Measurements from ENCODE around the gene PLD4.
"Not testable (repeated sequence)": the region's sequence is repeated elsewhere in the genome, so short reads cannot be mapped to it uniquely, and the experiment has no call there.

The PLD4 gene

DNA sequence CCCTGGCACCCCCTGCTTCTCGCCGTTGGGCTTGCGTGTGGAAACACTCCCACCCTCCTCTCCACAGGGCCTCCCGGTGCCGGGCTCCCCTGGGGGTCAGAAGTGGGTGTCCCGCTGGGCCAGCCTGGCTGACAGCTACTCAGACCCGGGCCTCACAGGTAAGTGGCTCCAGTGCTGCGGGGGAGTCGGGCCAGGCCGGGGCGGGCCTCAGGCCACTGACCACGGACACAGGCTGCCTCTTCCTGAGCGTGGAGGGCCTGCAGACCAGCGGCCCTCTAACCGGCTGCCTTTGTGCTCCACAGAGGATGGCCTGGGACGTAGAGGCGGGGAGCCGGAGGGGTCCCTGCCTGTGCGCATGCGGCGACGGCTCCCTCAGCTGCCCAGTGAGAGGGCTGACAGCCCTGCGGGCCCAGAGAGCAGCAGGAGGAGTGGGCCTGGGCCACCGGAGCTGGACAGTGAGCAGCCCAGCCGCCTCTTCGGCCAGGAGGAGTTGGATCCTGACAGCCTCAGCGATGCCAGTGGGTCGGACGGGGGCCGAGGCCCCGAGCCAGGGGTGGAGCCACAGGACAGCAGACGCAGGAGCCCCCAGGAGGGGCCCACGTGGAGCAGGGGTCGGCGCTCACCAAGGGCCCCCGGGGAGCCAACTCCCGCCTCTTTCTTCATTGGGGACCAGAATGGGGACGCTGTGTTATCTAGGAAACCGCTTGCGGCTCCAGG is 38.5 kb upstream of the PLD4 start:
- no peak for DNase-seq (ENCODE audit: low read depth in 2 of 2, low spot score in 1 of 2)

DNA sequence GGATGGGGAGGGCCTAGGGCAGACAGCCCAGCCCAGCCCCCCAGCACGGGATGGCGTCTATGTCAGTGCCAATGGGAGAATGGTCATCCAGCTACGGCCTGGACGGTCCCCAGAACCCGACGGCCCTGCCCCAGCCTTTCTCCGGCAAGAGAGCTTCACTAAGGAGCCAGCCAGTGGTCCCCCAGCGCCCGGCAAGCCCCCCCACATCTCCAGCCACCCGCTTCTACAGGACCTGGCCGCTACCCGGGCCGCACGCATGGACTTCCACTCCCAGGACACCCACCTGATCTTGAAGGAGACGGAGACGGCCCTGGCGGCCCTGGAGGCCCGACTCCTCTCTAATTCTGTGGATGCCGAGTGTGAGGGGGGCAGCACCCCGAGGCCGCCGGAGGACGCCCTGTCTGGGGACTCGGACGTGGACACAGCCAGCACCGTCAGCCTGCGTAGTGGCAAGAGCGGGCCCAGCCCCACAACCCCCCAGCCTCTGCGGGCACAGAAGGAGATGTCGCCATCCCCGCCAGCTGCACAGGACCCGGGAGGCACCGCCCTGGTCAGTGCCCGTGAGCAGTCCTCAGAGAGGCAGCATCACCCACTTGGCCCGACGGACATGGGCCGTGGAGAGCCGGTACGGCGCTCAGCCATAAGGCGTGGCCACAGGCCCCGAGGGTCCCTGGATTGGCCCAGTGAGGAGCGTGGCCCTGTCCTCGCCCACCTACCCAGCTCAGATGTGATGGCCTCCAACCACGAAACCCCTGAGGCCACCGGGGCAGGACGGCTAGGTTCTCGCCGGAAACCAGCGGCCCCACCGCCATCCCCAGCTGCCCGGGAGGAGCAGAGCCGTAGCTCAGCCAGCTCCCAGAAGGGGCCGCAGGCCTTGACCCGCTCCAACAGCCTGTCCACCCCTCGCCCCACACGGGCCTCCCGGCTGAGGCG is 37.7 kb upstream of the PLD4 start:
- no peak for DNase-seq (ENCODE audit: low read depth in 2 of 2, low spot score in 1 of 2)

DNA sequence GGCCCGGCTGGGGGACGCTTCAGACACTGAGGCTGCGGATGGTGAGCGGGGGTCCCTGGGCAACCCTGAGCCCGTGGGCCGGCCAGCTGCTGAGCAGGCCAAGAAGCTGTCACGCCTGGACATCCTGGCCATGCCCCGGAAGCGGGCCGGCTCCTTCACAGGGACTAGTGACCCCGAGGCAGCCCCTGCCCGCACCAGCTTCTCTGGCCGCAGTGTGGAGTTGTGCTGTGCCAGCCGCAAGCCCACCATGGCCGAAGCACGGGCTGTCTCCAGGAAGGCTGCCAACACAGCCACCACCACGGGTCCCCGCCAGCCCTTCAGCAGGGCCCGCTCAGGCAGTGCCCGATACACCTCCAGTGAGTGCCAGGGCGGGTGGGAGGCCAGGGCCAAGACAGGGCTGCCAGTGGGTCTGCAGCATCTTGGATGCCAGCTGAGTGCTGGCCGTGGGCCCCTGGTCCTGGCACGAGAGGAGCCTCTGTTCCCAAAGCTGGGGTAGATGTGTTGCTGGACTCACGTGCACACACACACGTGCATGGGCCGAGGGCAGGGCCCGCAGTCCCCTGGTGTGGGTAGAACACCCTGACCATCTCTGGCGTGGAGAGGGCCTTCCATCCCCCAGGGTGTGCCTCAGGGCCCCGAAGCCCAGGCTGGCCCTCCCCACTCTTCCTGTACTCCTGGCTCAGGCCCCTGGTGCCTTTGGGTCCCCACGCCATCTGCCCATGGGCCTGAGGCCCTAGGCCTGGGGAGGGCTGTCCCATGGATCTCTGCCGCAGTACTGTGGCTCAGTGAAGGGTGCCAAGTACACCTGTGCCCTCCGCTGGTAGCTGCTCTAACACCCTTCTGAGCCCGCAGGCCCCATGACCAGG is 36.8 kb upstream of the PLD4 start:
- no peak for DNase-seq (ENCODE audit: low read depth in 2 of 2, low spot score in 1 of 2)

DNA sequence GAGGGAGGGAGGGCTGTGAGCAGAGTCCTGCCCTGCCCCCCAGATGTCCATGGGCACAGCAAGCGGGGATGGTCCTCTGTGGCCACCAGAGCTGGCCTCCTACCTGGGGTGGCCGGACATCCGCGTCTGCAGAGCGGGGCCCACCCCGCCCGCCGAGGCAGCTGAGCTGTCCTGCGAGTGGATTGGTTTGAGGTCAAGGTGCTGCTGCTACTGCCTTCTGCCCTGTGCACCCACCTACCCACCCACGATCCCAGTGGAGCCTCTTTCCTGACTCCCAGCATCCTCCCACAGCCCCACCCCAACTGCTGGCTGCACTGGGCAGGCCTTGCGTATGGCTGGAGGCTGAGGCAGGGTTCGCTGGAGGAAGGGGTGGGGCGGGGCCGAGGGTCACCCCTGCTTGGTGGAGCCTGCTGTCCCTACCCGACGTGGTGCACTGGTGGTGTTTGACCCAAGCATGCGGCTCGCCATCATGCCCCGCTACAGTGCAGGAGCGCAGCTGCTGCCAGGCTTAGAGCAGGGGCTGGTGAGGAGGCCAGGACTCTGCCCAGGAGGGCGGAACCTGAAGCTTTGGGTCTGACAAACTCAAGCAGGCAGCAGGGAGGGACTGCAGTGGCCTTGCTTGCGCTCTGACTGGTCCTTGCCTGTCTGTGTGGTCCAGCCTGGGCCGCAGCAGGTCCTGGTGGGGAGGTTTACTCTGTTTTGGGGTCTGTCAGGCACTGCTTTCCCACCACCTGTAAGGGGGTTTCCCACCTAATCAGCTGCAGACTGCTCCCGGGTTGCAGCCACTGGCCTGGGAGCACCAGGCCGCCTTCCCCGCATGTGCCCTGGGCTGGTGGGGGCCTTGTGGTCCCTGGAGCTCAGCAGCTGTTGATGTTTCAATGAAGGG is 35.9 kb upstream of the PLD4 start:
- no peak for DNase-seq (ENCODE audit: low read depth in 2 of 2, low spot score in 1 of 2)

DNA sequence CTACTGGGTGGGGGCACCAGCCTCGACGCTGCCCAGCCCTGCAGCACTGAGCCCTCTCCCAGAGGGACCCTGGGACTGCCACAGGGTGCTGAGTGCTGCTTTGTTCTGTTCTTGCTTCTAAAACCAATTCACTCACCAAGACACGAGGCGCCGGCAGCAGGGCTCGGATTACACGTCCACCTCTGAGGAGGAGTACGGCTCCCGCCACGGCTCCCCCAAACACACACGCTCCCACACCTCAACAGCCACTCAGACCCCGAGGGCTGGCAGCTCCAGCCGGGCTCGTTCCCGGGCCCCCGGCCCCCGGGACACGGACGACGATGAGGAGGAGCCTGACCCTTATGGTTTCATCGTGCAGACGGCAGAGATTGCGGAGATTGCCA is 35.3 kb upstream of the PLD4 start:
- DNase-seq (ENCODE audit: low read depth in 2 of 2, low spot score in 1 of 2), result no peak

DNA sequence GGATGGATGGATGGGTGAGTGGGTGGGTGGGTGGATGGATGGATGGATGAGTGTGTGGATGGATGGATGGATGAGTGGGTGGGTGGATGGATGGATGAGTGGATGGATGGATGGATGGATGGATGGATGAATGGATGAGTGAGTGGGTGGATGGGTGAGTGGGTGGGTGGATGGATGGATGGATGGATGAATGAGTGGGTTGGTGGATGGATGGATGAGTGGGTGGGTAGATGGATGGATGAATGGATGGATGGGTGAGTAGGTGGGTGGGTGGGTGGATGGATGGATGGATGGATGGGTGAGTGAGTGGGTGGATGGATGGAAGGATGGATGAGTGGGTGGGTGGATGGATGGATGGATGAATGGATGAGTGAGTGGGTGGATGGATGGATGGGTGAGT is 34.4 kb upstream of the PLD4 start:
- DNase-seq (ENCODE audit: low read depth in 2 of 2, low spot score in 1 of 2), result not testable (repeated sequence)

DNA sequence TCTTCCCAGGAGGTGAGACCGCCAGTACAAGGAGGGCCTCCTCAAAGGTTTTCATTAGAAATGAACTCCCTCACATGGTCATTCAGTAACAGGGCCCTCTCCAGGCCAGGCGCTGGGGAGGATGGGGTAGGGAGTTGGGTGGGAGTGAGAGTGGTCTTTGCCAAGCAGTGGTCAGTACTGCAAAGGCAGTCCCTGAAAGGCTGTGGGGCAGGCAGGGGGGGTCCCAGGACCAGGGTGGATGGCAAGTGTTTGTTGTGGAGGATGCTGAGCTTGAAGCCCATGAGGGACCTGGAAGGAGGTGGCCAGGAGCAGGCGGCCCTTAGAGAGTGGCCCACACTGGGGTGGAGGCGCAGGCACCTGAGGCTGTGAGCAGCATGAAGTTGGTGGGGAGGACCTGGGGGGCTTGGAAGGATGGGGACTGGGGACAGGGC is 33.5 kb upstream of the PLD4 start:
- no peak for DNase-seq (ENCODE audit: low read depth in 2 of 2, low spot score in 1 of 2)

DNA sequence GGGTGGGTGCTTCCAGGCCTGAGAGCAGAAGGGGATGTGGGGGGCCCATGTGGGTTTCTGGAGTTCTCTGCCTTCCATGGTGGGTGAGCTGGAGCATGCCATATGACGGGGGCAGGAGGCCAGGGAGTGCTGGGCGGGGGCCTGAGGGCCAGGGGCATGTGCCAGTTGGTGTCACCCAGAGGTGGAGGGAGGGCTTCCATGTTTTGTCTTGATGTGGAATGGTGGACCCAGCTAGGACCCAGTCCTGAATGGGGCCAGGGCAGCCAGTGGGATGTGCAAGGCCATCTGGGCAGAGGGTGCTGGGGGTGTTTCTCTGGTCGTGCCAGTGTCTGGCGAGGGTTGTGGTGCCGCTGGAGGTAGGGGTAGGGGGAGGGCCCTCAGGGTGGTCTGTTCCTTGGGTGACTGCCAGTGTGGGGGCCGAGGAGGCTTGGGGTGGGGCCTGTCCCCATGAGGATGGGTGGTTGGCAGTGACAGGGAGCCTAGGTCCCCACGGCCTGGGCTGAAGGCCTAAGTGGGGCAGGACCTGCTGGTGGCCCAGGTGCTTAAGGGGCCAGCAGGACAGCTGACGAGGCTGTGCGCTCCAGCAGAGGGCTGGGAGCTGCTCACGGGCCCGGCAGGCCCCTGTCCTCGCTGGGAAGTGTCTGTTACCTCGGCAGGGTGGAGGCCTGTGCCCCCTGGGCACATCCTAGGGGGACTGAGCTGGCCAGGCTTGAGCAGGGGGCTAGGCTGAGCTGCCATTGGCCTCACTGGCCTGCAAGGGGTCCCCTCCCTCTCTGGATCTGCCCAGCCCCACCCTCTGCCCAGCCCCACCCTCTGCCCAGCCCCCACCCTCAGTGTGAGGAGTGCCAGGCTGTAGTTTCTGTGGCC is 32.8 kb upstream of the PLD4 start:
- DNase-seq (ENCODE audit: low read depth in 2 of 2, low spot score in 1 of 2), result no peak

DNA sequence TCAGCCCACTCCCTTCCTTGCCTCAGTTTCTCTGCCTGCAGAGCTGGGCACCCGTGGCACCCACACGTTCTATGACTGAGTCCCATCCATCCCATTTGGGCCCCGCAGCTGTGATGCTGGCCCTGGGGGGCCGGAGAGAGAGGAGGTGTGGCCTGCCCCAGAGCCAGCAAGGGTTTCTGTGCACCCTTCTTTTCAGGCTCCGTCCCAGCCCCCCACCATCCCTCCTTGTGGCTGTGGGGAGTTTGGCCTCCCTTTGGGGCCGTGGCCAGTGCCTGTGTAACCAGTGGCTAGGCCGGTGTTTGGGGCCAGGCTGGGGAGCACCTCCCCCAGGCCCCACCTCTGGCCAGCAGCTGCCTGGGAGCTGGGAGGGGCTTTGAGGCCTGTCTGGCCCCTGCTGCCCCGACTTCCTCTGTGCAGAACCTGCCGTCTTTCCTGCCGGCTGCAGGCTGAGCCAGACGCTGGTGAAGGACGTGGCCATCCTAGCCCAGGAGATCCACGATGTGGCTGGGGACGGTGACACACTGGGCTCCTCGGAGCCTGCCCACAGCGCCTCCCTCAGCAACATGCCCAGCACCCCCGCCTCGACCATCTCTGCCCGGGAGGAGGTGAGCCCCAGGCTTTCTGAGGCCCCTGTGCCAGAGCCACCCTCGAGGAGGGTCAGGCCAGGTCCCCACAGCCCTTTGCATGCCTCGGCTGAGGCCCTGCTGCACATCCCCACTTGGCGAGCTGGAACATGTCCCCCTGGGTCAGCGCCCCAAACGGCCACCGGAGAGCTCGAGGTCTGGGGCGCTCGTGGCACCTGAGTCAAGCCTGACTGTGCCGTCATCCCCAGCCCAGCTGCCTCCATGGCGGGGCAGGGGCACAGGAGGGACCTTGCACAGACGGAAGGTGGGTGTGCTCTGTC is 31.9 kb upstream of the PLD4 start:
- DNase-seq (ENCODE audit: low read depth in 2 of 2, low spot score in 1 of 2), result no peak

DNA sequence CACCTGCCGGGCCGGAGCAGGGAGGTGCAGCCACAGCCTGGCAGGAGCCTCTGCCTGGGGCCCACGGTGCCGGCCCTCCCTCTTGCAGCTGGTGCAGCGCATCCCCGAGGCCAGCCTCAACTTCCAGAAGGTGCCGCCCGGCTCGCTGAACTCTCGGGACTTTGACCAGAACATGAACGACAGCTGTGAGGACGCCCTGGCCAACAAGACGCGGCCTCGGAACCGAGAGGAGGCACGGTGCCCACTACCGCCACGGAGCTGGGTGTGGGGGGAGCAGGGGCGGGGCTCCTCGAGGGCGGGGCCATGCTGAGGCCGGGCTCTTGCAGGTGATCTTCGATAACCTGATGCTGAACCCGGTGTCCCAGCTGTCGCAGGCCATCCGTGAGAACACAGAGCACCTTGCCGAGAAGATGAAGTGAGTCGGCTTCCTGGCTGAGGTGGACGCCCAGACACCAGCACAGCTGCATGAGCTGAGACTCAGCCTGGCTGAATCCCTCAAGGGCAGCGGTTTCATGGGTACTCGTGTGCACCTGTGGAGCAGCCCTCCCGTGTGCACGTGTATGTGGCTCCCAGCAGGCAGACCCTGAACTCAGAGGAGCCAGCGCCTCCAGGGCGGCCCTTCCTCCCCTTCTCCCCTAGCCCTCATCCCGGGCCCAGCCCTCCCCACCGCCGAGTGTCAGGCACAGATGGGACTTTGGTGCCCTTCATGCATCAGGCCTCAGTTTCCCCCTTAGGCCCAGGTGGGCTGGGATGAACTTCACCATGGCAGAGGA is 31.1 kb upstream of the PLD4 start:
- no peak for DNase-seq (ENCODE audit: low read depth in 2 of 2, low spot score in 1 of 2)

DNA sequence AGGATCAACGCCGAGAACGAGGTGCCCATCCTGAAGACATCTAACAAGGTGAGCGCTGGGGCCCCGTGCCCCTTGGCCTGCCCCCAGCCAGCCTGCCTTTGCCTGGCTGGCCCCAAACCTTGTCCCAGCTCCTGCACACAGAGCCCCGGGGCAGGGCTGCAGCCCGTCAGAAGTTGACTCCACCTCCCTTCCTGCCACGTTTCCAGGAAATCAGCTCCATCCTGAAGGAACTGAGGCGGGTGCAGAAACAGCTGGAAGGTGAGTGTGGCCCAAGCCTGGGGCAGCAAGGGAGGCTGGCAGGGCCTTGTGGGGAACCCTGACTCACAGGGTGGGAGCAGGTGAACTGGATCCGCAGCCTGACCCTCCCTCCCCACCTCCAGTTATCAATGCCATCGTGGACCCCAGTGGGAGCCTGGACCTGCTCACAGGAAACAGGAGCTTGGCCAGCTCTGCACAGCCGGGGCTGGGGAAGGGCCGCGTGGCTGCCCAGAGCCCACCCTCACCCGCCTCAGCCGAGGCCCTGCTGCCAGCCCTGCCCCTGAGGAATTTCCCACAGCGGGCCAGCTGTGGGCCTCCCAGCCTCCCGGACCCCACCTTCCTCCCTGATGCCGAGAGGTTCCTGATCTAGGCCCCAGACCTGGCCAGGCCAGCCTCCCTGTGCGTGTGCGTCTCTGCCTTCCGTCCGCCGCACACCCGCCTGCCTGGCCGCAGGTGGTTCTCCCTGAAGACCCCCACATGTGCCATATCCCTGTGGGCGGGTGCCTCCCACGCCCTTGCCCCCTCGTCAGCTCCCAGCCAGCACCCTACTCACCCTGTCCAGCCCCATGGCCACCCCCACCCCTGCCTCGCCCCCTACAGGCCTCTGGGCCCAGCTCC is 30.1 kb upstream of the PLD4 start:
- DNase-seq (ENCODE audit: low read depth in 2 of 2, low spot score in 1 of 2), result no peak

DNA sequence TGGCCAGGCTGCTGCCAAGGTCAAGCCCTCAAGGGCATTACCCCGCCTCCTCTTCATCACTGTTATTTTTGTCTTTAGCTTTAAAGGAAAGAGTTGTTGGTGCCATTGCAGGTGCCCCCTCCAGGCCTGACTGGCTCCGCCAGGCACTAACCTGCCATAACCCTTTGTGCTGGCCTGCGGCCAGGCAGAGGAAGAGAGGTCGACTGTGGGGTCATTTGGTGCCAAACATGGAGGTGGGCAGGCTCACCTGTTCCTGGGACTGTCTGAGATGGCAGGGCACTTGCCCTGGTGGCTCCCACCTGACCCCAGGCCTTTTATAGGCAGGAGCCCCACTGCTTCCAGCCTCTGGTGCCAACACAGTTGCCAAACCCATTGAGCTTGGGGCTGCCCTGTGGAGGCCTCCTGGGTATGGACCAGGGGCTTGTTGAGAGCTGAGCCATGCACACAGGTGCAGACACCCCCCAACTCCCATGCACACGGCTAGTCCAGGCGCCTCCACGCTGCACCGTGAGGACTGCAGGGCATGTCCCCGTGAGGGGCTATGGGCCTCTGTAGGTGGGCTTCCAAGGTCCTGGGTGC is 29.4 kb upstream of the PLD4 start:
- DNase-seq (ENCODE audit: low read depth in 2 of 2, low spot score in 1 of 2), result no peak

DNA sequence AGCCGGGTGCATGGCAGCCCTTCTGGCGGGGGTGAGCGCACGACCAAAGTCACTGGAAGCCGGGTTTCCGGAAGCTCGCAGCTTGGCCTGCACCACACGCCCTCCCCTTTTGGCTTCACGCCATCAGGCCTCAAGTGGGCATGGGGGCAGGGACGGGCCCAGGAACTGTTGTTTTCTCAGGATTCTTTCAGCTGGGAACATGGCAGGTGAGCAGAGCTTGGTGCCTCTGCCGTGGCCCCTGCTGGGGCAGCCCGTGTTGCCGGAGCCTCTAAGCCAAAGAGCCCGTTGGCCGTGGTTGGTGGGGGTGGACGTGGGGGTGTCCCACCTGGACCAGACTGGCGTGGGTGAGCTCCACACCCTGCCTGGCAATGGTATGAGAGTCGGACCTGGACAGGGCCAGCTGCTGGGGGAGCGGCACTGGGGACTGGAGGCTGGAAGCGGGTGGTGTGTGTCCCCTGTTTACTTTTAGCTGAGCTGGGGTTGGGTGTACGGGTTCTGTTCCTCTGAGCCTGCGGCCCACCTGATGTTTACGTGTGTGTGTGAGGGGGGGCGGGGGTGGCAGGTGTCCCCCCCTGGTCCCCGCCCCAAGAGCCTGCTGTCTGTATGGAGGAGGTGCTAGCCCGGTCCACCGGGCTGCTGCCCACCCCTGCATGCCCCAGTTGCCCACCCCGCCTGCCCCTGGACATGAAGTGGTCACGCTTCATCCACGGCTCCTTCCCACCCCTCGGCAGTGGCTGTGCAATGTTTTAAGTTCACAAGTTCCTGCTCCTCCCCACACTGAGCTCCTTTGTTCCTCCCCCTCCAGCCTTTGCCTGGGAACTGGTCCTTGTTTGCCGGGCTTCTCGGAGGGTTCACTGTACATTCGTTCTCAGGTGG is 28.7 kb upstream of the PLD4 start:
- DNase-seq (ENCODE audit: low read depth in 2 of 2, low spot score in 1 of 2), result no peak

DNA sequence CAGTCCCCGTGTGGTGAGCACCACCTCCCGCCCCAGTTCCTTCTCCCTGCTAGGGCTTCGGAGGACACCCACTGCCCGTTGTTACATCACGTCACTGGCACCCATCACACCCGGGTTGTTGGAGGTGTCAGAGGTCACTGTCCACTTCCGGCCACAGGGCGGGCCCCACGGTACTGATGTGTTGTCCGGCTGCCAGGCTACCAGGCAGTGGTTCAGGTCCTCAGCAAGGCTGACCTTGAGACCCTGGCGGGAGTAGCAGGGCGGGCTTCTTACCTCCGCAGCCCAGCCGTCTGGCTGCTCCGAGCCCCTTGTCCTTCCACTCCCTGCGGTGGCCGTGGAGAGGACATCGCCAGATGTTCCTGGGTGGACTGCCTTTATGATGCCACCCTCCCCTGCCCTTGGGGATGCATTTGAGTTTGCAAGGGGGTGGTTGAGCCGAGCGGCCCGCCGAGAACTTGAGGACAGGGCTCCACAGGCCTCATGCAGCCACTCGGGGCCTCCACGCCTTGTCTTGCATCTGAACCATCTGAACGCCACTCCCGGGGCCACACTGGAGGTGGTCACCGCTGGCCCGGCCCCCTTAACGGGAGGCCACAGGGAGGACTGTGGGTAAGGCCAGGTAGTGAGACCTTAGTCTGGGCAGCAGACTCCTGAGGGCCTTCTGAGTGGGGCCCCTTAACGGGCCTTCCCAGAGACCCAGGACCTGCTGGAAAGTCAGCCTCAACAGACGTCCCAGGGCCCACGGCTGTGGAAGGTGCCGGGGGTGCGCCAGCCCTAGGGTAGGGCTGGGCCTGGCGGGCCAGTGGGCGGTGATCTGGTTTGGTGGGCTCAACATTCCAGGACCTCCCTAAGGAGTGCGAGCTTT is 27.1 kb upstream of the PLD4 start:
- DNase-seq (ENCODE audit: low read depth in 2 of 2, low spot score in 1 of 2), result no peak

DNA sequence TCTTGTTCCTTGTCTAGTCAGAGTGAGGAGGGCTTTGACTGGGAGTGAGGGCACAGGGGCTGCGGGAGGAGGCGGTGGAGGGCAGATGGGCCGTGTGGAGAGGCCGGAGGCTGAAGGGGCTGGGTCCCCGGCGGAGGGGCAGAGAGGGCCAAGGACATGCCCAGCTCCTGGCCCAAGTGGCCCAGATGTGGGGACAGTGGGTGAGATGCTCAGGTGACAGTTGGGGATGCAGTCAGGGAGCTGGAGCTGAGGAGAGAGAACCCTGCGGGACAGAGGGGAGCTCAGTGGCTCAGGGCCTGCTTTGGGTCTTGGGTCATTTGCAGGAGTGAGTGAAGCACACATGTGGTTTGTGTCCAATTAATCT is 26.5 kb upstream of the PLD4 start:
- no peak for DNase-seq (ENCODE audit: low read depth in 2 of 2, low spot score in 1 of 2)

Measured in stimulated activated CD8-positive, alpha-beta memory T cell treated with anti-CD3 and anti-CD28 coated beads, Interleukin-4, amount 100 ng/mL, for 4 hours (primary cell).